ENCODE data around the gene ALDH3A2. TPM values are rescaled to one million over a fixed set of nuclear protein-coding genes. Genes with fewer than 3 reads are reported as not detected.

Gene ALDH3A2
- total RNA-seq, 1 donor = 82.2 TPM

GRCh38 chr17:19660219-19660870, 11.8 kb downstream of the ALDH3A2 start:
- TF ChIP-seq CTCF (IDR thresholded peaks at IDR 0.05; ENCODE audit: extremely low read depth, low read depth, low read length) = no peak

GRCh38 chr17:19661121-19661520, 12.6 kb downstream of the ALDH3A2 start:
- Histone ChIP-seq H4K20me1 (ENCODE audit: insufficient read depth, low read length) (peaks cover 5% of the 10 kb centered on the region), H3K4me2 (ENCODE audit: insufficient read depth, low read length) (no peak overlapping the region), H3K36me3 (ENCODE audit: insufficient read depth, low read length) (peaks cover 31% of the 10 kb centered on the region), H3K4me3 (ENCODE audit: insufficient read depth, low read length) (no peak overlapping the region), H3K27me3 (ENCODE audit: insufficient read depth, low read length) (no peaks in the 10 kb centered on the region), H3K4me1 (ENCODE audit: insufficient read depth, low read length) (no peaks in the 10 kb centered on the region), H2AFZ (ENCODE audit: low read length) (no peak overlapping the region), H3K9me3 (ENCODE audit: low read depth, low read length) (no peaks in the 10 kb centered on the region), H3K27ac (ENCODE audit: low read depth, low read length) (no peak overlapping the region), H3K79me2 (ENCODE audit: insufficient read depth, low read length) (peaks cover 2% of the 10 kb centered on the region)
- TF ChIP-seq CTCF (IDR thresholded peaks at IDR 0.05; ENCODE audit: extremely low read depth, low read depth, low read length) = no peak
- no peak for DNase-seq (ENCODE audit: insufficient read length, low spot score, missing footprints)

More at GRCh38 chr17:19660219-19660870, 11.8 kb downstream of the ALDH3A2 start:
- H3K4me2 ChIP-seq (ENCODE audit: insufficient read depth, low read length) = no peak overlapping the region
- peak; percentile 42 for DNase-seq (ENCODE audit: insufficient read length, low spot score, missing footprints)
- no peaks in the 10 kb centered on the region for H3K27me3 ChIP-seq (ENCODE audit: insufficient read depth, low read length)
- H3K4me1 ChIP-seq (ENCODE audit: insufficient read depth, low read length) = no peaks in the 10 kb centered on the region
- peaks cover 9% of the 10 kb centered on the region for H3K79me2 ChIP-seq (ENCODE audit: insufficient read depth, low read length)
- peaks cover 7% of the 10 kb centered on the region for H4K20me1 ChIP-seq (ENCODE audit: insufficient read depth, low read length)
- H3K4me3 ChIP-seq (ENCODE audit: insufficient read depth, low read length) = no peak overlapping the region
- H3K36me3 ChIP-seq (ENCODE audit: insufficient read depth, low read length) = peaks cover 38% of the 10 kb centered on the region
- H2AFZ ChIP-seq (ENCODE audit: low read length) = no peak overlapping the region
- no peaks in the 10 kb centered on the region for H3K9me3 ChIP-seq (ENCODE audit: low read depth, low read length)
- no peak overlapping the region for H3K27ac ChIP-seq (ENCODE audit: low read depth, low read length)

GRCh38 chr17:19663097-19663496, 14.5 kb downstream of the ALDH3A2 start:
- Histone ChIP-seq H3K36me3 (ENCODE audit: insufficient read depth, low read length) (peaks cover 22% of the 10 kb centered on the region), H3K27me3 (ENCODE audit: insufficient read depth, low read length) (no peaks in the 10 kb centered on the region), H2AFZ (ENCODE audit: low read length) (no peak overlapping the region), H3K4me1 (ENCODE audit: insufficient read depth, low read length) (no peaks in the 10 kb centered on the region), H3K4me2 (ENCODE audit: insufficient read depth, low read length) (no peak overlapping the region), H3K9me3 (ENCODE audit: low read depth, low read length) (no peaks in the 10 kb centered on the region), H3K79me2 (ENCODE audit: insufficient read depth, low read length) (no peaks in the 10 kb centered on the region), H4K20me1 (ENCODE audit: insufficient read depth, low read length) (peaks cover 5% of the 10 kb centered on the region), H3K27ac (ENCODE audit: low read depth, low read length) (no peak overlapping the region), H3K4me3 (ENCODE audit: insufficient read depth, low read length) (no peak overlapping the region)
- no peak for DNase-seq (ENCODE audit: insufficient read length, low spot score, missing footprints)
- no peak for TF ChIP-seq CTCF (IDR thresholded peaks at IDR 0.05; ENCODE audit: extremely low read depth, low read depth, low read length)

- TF ChIP-seq CTCF (IDR thresholded peaks at IDR 0.05; ENCODE audit: extremely low read depth, low read depth, low read length) = no peak
- Histone ChIP-seq H4K20me1 (ENCODE audit: insufficient read depth, low read length) (peaks cover 5% of the 10 kb centered on the region), H3K4me3 (ENCODE audit: insufficient read depth, low read length) (no peak overlapping the region), H3K9me3 (ENCODE audit: low read depth, low read length) (no peaks in the 10 kb centered on the region), H3K27ac (ENCODE audit: low read depth, low read length) (no peak overlapping the region), H3K79me2 (ENCODE audit: insufficient read depth, low read length) (no peaks in the 10 kb centered on the region), H2AFZ (ENCODE audit: low read length) (no peak overlapping the region), H3K4me1 (ENCODE audit: insufficient read depth, low read length) (no peaks in the 10 kb centered on the region), H3K4me2 (ENCODE audit: insufficient read depth, low read length) (no peak overlapping the region), H3K36me3 (ENCODE audit: insufficient read depth, low read length) (peaks cover 22% of the 10 kb centered on the region), H3K27me3 (ENCODE audit: insufficient read depth, low read length) (no peaks in the 10 kb centered on the region)
- no peak for DNase-seq (ENCODE audit: insufficient read length, low spot score, missing footprints)
Observed at GRCh38 chr17:19664136-19664820, 15.7 kb downstream of the ALDH3A2 start.
